Mesenchymal stem cell (in vitro differentiated cells and primary cell): ENCODE results near the gene DPF3.

Experiments used
- DNase-seq: peaks from one replicate; pipeline ENCODE4 v3.0.0-alpha.2; 2013
- H2AFZ ChIP-seq: one replicate; pipeline ENCODE4 v1.6.1; 2013; ENCODE audit warnings: low read depth, mild to moderate bottlenecking, control low read depth, inconsistent platforms, low read length, moderate library complexity
- H2AK5ac ChIP-seq: 2 replicates; pipeline ENCODE4 v1.6.1; 2013; ENCODE audit warnings: low read length, moderate library complexity, mild to moderate bottlenecking, inconsistent platforms; ENCODE audit not compliant: severe bottlenecking
- H2BK120ac ChIP-seq: one replicate; pipeline ENCODE4 v1.6.1; 2013; ENCODE audit warnings: low read depth, mild to moderate bottlenecking, inconsistent platforms, low read length, moderate library complexity
- H2BK12ac ChIP-seq, 2 experiments: one replicate each; pipeline ENCODE4 v1.6.1; 2013; ENCODE audit warnings: inconsistent platforms in 2 of 2, low read length in 2 of 2, mild to moderate bottlenecking in 2 of 2, moderate library complexity in 2 of 2, control low read depth in 1 of 2
- H2BK15ac ChIP-seq: one replicate; pipeline ENCODE4 v1.6.1; 2013; ENCODE audit warnings: mild to moderate bottlenecking, low read depth, inconsistent platforms; ENCODE audit not compliant: poor library complexity, severe bottlenecking
- H2BK5ac ChIP-seq: 2 replicates; pipeline ENCODE4 v1.6.1; 2013; ENCODE audit warnings: low read depth, mild to moderate bottlenecking, low read length, control low read depth, inconsistent platforms; ENCODE audit not compliant: poor library complexity, severe bottlenecking
- H3K14ac ChIP-seq, 2 experiments: one replicate each; pipeline ENCODE4 v1.6.1; 2013; ENCODE audit warnings: inconsistent platforms in 2 of 2, low read length in 2 of 2, control low read depth in 1 of 2, mild to moderate bottlenecking in 1 of 2, moderate library complexity in 1 of 2
- H3K18ac ChIP-seq, 2 experiments: one replicate each; pipeline ENCODE4 v1.6.1; 2013; ENCODE audit warnings: inconsistent platforms in 2 of 2, low read length in 2 of 2, control low read depth in 1 of 2, low read depth in 1 of 2, mild to moderate bottlenecking in 1 of 2
- H3K23ac ChIP-seq, 2 experiments: one replicate each; pipeline ENCODE4 v1.6.1; 2013; ENCODE audit warnings: inconsistent platforms in 2 of 2, low read length in 2 of 2, mild to moderate bottlenecking in 2 of 2, moderate library complexity in 2 of 2, control low read depth in 1 of 2
- H3K27ac ChIP-seq: 2 replicates; pipeline ENCODE4 v1.5.1; 2013; ENCODE audit warnings: mild to moderate bottlenecking, moderate library complexity, low read length, control low read depth, inconsistent platforms; ENCODE audit not compliant: poor library complexity, severe bottlenecking
- H3K27me3 ChIP-seq, 2 experiments: 2 replicates each; pipeline versions ENCODE4 v1.6.1 to v1.7.0; 2013; ENCODE audit warnings: low read length in 2 of 2, mild to moderate bottlenecking in 2 of 2, moderate library complexity in 2 of 2, control low read depth in 1 of 2, inconsistent platforms in 1 of 2; ENCODE audit not compliant: control insufficient read depth in 1 of 2, insufficient read depth in 1 of 2
- H3K36me3 ChIP-seq, 2 experiments: 2 replicates each; pipeline versions ENCODE4 v1.6.1 to v1.7.0; 2013; ENCODE audit warnings: low read length in 2 of 2, control low read depth in 1 of 2, inconsistent platforms in 1 of 2, low read depth in 1 of 2, mild to moderate bottlenecking in 1 of 2; ENCODE audit not compliant: insufficient read depth in 2 of 2, control insufficient read depth in 1 of 2
- H3K4ac ChIP-seq, 2 experiments: one replicate each; pipeline ENCODE4 v1.6.1; 2013; ENCODE audit warnings: inconsistent platforms in 2 of 2, low read length in 2 of 2, mild to moderate bottlenecking in 2 of 2, moderate library complexity in 2 of 2, control low read depth in 1 of 2, low read depth in 1 of 2
- H3K4me1 ChIP-seq: 2 replicates; pipeline ENCODE4 v1.6.1; 2013; ENCODE audit warnings: low read depth, low read length, control low read depth; ENCODE audit not compliant: control insufficient read depth, insufficient read depth
- H3K4me2 ChIP-seq: 2 replicates; pipeline ENCODE4 v1.6.1; 2013; ENCODE audit warnings: low read length, mild to moderate bottlenecking, inconsistent platforms; ENCODE audit not compliant: poor library complexity, severe bottlenecking
- H3K4me3 ChIP-seq, 2 experiments: 2 replicates each; pipeline versions ENCODE4 v1.5.1 to v1.7.0; 2013; ENCODE audit warnings: low read length in 2 of 2, mild to moderate bottlenecking in 2 of 2, control low read depth in 1 of 2, low read depth in 1 of 2; ENCODE audit not compliant: insufficient read depth in 1 of 2
- H3K79me1 ChIP-seq: replicated peaks from 2 replicates; pipeline ENCODE4 v1.6.1; 2013; ENCODE audit warnings: mild to moderate bottlenecking, control low read depth, low read length, inconsistent platforms; ENCODE audit not compliant: poor library complexity, severe bottlenecking
- H3K9ac ChIP-seq: 2 replicates; pipeline ENCODE4 v1.7.0; 2013; ENCODE audit warnings: mild to moderate bottlenecking, low read length, moderate library complexity
- H3K9me3 ChIP-seq: 2 replicates; pipeline ENCODE4 v1.7.0; 2013; ENCODE audit warnings: mild to moderate bottlenecking, low read length; ENCODE audit not compliant: control insufficient read depth
- H4K8ac ChIP-seq: one replicate; pipeline ENCODE4 v1.6.1; 2013; ENCODE audit warnings: inconsistent platforms, mild to moderate bottlenecking, low read length, moderate library complexity
- H4K91ac ChIP-seq: one replicate; pipeline ENCODE4 v1.6.1; 2013; ENCODE audit warnings: mild to moderate bottlenecking, low read length, inconsistent platforms
- WGBS: methylation state at CpG from one replicate; pipeline ENCODE4 v1.1.7; 2013; ENCODE audit warnings: mixed read lengths; 5-methylcytosine and 5-hydroxymethylcytosine counted together

Gene DPF3

GRCh38 chr14:72675126-72675525 lies 218.8 kb downstream of the DPF3 start:
- Histone ChIP-seq H2BK5ac (no peak overlapping the region), H2AK5ac (no peak overlapping the region), H3K79me1 (peaks cover 17% of the 10 kb centered on the region), H4K91ac (no peak overlapping the region), H3K14ac (no peak overlapping the region), H3K18ac (no peak overlapping the region), H3K36me3 (peaks cover 5 to 29% of the 10 kb centered on the region in 2 experiments), H3K9me3 (no peaks in the 10 kb centered on the region), H4K8ac (no peak overlapping the region), H3K4me1 (peaks cover 10% of the 10 kb centered on the region), H3K9ac (no peak overlapping the region), H3K4me2 (no peak overlapping the region), H3K4me3 (no peak overlapping the region), H2AFZ (no peak overlapping the region), H2BK120ac (no peak overlapping the region), H2BK15ac (no peak overlapping the region), H3K4ac (no peak overlapping the region), H3K23ac (no peak overlapping the region), H3K27me3 (no peaks in the 10 kb centered on the region), H3K27ac (no peak overlapping the region), H2BK12ac (no peak overlapping the region)
- DNase-seq = no peak
- WGBS = 93% methylated on average over 3 of the region's 3 CpGs

GRCh38 chr14:72673179-72673578 lies 220.7 kb downstream of the DPF3 start:
- Histone ChIP-seq H3K9ac (no peak overlapping the region), H3K9me3 (no peaks in the 10 kb centered on the region), H3K4me1 (no peaks in the 10 kb centered on the region), H3K18ac (no peak overlapping the region), H3K36me3 (peaks cover 5 to 29% of the 10 kb centered on the region in 2 experiments), H2BK5ac (no peak overlapping the region), H4K91ac (no peak overlapping the region), H2BK15ac (no peak overlapping the region), H4K8ac (no peak overlapping the region), H2AK5ac (no peak overlapping the region), H2BK12ac (no peak overlapping the region), H3K14ac (no peak overlapping the region), H3K4me2 (no peak overlapping the region), H3K4me3 (no peak overlapping the region), H3K79me1 (peaks cover 17% of the 10 kb centered on the region), H3K23ac (no peak overlapping the region), H2AFZ (no peak overlapping the region), H3K27me3 (no peaks in the 10 kb centered on the region), H2BK120ac (no peak overlapping the region), H3K27ac (no peak overlapping the region), H3K4ac (no peak overlapping the region)
- no peak for DNase-seq

- H3K27me3 ChIP-seq = no peaks in the 10 kb centered on the region
- H4K8ac ChIP-seq = no peak overlapping the region
- peak overlapping the region; percentile 99 for H3K27ac ChIP-seq
- H2BK5ac ChIP-seq = peak overlapping the region; percentile 57
- no peak overlapping the region for H3K14ac ChIP-seq
- H2AK5ac ChIP-seq = peak overlapping the region; percentile 52
- H3K4me1 ChIP-seq = peaks cover 11% of the 10 kb centered on the region
- H3K4me3 ChIP-seq = peak overlapping the region in 1 of 2 experiments; percentile 50
- no peak overlapping the region for H3K18ac ChIP-seq
- H3K36me3 ChIP-seq = peaks cover 0 to 17% of the 10 kb centered on the region in 2 experiments
- no peak overlapping the region for H2AFZ ChIP-seq
- no peak overlapping the region for H3K23ac ChIP-seq
- H3K9me3 ChIP-seq = no peaks in the 10 kb centered on the region
- H3K4me2 ChIP-seq = no peak overlapping the region
- peak; percentile 42 for DNase-seq
- no peak overlapping the region for H2BK12ac ChIP-seq
- no CpG with 5 or more reads among the region's 1 CpG for WGBS
- peaks cover 17% of the 10 kb centered on the region for H3K79me1 ChIP-seq
- no peak overlapping the region for H4K91ac ChIP-seq
- H2BK120ac ChIP-seq = no peak overlapping the region
- peak overlapping the region; percentile 71 for H3K9ac ChIP-seq
- H3K4ac ChIP-seq = no peak overlapping the region
- no peak overlapping the region for H2BK15ac ChIP-seq
These were observed 227.3 kb downstream of the DPF3 start for GRCh38 chr14:72666610-72667009.

GRCh38 chr14:72665259-72665658 lies 228.6 kb downstream of the DPF3 start:
- Histone ChIP-seq H3K4me1 (peaks cover 11% of the 10 kb centered on the region), H3K9ac (peak overlapping the region; percentile 71), H3K4ac (no peak overlapping the region), H3K14ac (no peak overlapping the region), H3K27ac (peak overlapping the region; percentile 99), H2BK12ac (no peak overlapping the region), H2BK15ac (no peak overlapping the region), H3K9me3 (no peaks in the 10 kb centered on the region), H2BK5ac (peak overlapping the region; percentile 93), H3K4me3 (peak overlapping the region in 1 of 2 experiments; percentile 50), H2AK5ac (no peak overlapping the region), H4K91ac (no peak overlapping the region), H3K27me3 (no peaks in the 10 kb centered on the region), H3K18ac (no peak overlapping the region), H3K4me2 (no peak overlapping the region), H3K79me1 (peaks cover 19% of the 10 kb centered on the region), H2AFZ (no peak overlapping the region), H3K23ac (no peak overlapping the region), H2BK120ac (no peak overlapping the region), H4K8ac (no peak overlapping the region), H3K36me3 (peaks cover 0 to 22% of the 10 kb centered on the region in 2 experiments)
- peak; percentile 91 for DNase-seq
- 0% methylated on average over 2 of the region's 3 CpGs for WGBS
